HEK293 (cell line): ENCODE data around the gene AFAP1L2.

ENCODE experiments used
- IKZF3 ChIP-seq: fragments of 450-650 bp; IDR thresholded peaks from 2 replicates; pipeline ENCODE4 v1.5.0; 2018; ENCODE audit warnings: missing biosample characterization, mild to moderate bottlenecking, missing genetic modification characterization, moderate library complexity
- KLF1 ChIP-seq: fragments of 450-650 bp; formaldehyde crosslinking; IDR thresholded peaks from 2 replicates; pipeline ENCODE4 v1.5.1; 2016; ENCODE audit warnings: missing biosample characterization, missing genetic modification characterization
- KLF10 ChIP-seq: fragments of 450-650 bp; IDR thresholded peaks from 2 replicates; pipeline ENCODE4 v1.5.1; 2018; ENCODE audit warnings: missing biosample characterization, mild to moderate bottlenecking, missing genetic modification characterization
- MEIS1 ChIP-seq: sonication (generic); formaldehyde crosslinking; IDR thresholded peaks from 2 replicates; pipeline ENCODE4 v1.8.1; 2022; ENCODE audit warnings: missing genetic modification reagents, mild to moderate bottlenecking, borderline replicate concordance
- MYNN ChIP-seq: fragments of 450-650 bp; formaldehyde crosslinking; IDR thresholded peaks from 2 replicates; pipeline ENCODE4 v1.5.1; 2016; ENCODE audit warnings: missing biosample characterization, missing genetic modification characterization, borderline replicate concordance
- MZF1 ChIP-seq: fragments of 450-650 bp; formaldehyde crosslinking; IDR thresholded peaks from 2 replicates; pipeline ENCODE4 v1.5.1; 2017; ENCODE audit warnings: missing biosample characterization, missing genetic modification characterization, borderline replicate concordance
- SCRT1 ChIP-seq: fragments of 450-650 bp; formaldehyde crosslinking; IDR thresholded peaks from 2 replicates; pipeline ENCODE4 v1.5.1; 2016; ENCODE audit warnings: missing biosample characterization, missing genetic modification characterization, borderline replicate concordance
- SP7 ChIP-seq: fragments of 450-650 bp; formaldehyde crosslinking; IDR thresholded peaks from 2 replicates; pipeline ENCODE4 v1.5.1; 2016; ENCODE audit warnings: missing biosample characterization, missing genetic modification characterization
- YY2 ChIP-seq: fragments of 450-650 bp; formaldehyde crosslinking; IDR thresholded peaks from 2 replicates; pipeline ENCODE4 v1.5.1; 2016; ENCODE audit warnings: missing biosample characterization, missing genetic modification characterization
- ZBTB8A ChIP-seq: fragments of 450-650 bp; formaldehyde crosslinking; IDR thresholded peaks from 2 replicates; pipeline ENCODE4 v1.5.1; 2016; ENCODE audit warnings: missing biosample characterization, missing genetic modification characterization
- ZNF133 ChIP-seq: fragments of 450-650 bp; formaldehyde crosslinking; IDR thresholded peaks from 2 replicates; pipeline ENCODE4 v1.5.1; 2016; ENCODE audit warnings: missing biosample characterization, missing genetic modification characterization
- ZNF248 ChIP-seq: fragments of 450-650 bp; formaldehyde crosslinking; IDR thresholded peaks from 2 replicates; pipeline ENCODE4 v1.5.1; 2017; ENCODE audit warnings: missing biosample characterization, missing genetic modification characterization
- ZNF280C ChIP-seq: fragments of 450-650 bp; formaldehyde crosslinking; IDR thresholded peaks from 2 replicates; pipeline ENCODE4 v1.5.1; 2016; ENCODE audit warnings: missing biosample characterization, missing genetic modification characterization
- ZNF350 ChIP-seq: fragments of 450-650 bp; formaldehyde crosslinking; IDR thresholded peaks from 2 replicates; pipeline ENCODE4 v1.5.0; 2017; ENCODE audit warnings: missing biosample characterization, mild to moderate bottlenecking, missing genetic modification characterization
- ZNF37A ChIP-seq: fragments of 450-650 bp; IDR thresholded peaks from 2 replicates; pipeline ENCODE4 v1.5.1; 2018; ENCODE audit warnings: missing biosample characterization, missing genetic modification characterization
- ZNF416 ChIP-seq: fragments of 450-650 bp; formaldehyde crosslinking; IDR thresholded peaks from 2 replicates; pipeline ENCODE4 v1.5.1; 2016; ENCODE audit warnings: missing biosample characterization, missing genetic modification characterization
- ZNF549 ChIP-seq: fragments of 450-650 bp; IDR thresholded peaks from 2 replicates; pipeline ENCODE4 v1.5.1; 2018; ENCODE audit warnings: missing biosample characterization, missing genetic modification characterization, mild to moderate bottlenecking, inconsistent platforms, moderate library complexity
- ZNF555 ChIP-seq: fragments of 450-650 bp; formaldehyde crosslinking; conservative IDR thresholded peaks from 2 replicates; pipeline ENCODE4 v1.5.1; 2017; ENCODE audit warnings: missing biosample characterization, mild to moderate bottlenecking, missing genetic modification characterization, inconsistent platforms
- ZNF610 ChIP-seq: fragments of 450-650 bp; formaldehyde crosslinking; IDR thresholded peaks from 2 replicates; pipeline ENCODE4 v1.5.1; 2016; ENCODE audit warnings: missing biosample characterization, missing genetic modification characterization, borderline replicate concordance
- ZNF701 ChIP-seq: fragments of 450-650 bp; formaldehyde crosslinking; IDR thresholded peaks from 2 replicates; pipeline ENCODE4 v1.5.1; 2016; ENCODE audit warnings: missing biosample characterization, missing genetic modification characterization
- ZNF76 ChIP-seq: fragments of 450-650 bp; formaldehyde crosslinking; IDR thresholded peaks from 2 replicates; pipeline ENCODE4; 2016; ENCODE audit warnings: low read depth, missing biosample characterization, missing genetic modification characterization, borderline replicate concordance
- ZNF777 ChIP-seq: fragments of 450-650 bp; formaldehyde crosslinking; IDR thresholded peaks from 2 replicates; pipeline ENCODE4 v1.5.1; 2017; ENCODE audit warnings: missing biosample characterization, missing genetic modification characterization, borderline replicate concordance
- ZNF785 ChIP-seq: fragments of 450-650 bp; formaldehyde crosslinking; IDR thresholded peaks from 2 replicates; pipeline ENCODE4 v1.5.1; 2016; ENCODE audit warnings: missing biosample characterization, missing genetic modification characterization
- ZSCAN23 ChIP-seq: fragments of 450-650 bp; formaldehyde crosslinking; IDR thresholded peaks from 2 replicates; pipeline ENCODE4 v1.5.1; 2016; ENCODE audit warnings: missing biosample characterization, missing genetic modification characterization
- TF ChIP-seq, protein P1 (sequence below): fragments of 450-650 bp; formaldehyde crosslinking; IDR thresholded peaks from 2 replicates; pipeline ENCODE4 v1.5.1; 2017; ENCODE audit warnings: missing biosample characterization, missing genetic modification characterization
- TF ChIP-seq, protein P2 (sequence below): fragments of 450-650 bp; IDR thresholded peaks from 2 replicates; pipeline ENCODE4 v1.5.1; 2018; ENCODE audit warnings: missing biosample characterization, missing genetic modification characterization
- TF ChIP-seq, protein P3 (sequence below): fragments of 450-650 bp; formaldehyde crosslinking; IDR thresholded peaks from 2 replicates; pipeline ENCODE4 v1.5.1; 2016; ENCODE audit warnings: missing biosample characterization, missing genetic modification characterization, borderline replicate concordance
- TF ChIP-seq, protein P4 (sequence below): fragments of 450-650 bp; formaldehyde crosslinking; IDR thresholded peaks from 2 replicates; pipeline ENCODE4 v1.5.1; 2016; ENCODE audit warnings: missing biosample characterization, missing genetic modification characterization, low read depth

The AFAP1L2 gene

GRCh38 chr10:114304017-114304570 lies 100.2 kb downstream of the AFAP1L2 start (continued):
- TF ChIP-seq, protein P1, sequence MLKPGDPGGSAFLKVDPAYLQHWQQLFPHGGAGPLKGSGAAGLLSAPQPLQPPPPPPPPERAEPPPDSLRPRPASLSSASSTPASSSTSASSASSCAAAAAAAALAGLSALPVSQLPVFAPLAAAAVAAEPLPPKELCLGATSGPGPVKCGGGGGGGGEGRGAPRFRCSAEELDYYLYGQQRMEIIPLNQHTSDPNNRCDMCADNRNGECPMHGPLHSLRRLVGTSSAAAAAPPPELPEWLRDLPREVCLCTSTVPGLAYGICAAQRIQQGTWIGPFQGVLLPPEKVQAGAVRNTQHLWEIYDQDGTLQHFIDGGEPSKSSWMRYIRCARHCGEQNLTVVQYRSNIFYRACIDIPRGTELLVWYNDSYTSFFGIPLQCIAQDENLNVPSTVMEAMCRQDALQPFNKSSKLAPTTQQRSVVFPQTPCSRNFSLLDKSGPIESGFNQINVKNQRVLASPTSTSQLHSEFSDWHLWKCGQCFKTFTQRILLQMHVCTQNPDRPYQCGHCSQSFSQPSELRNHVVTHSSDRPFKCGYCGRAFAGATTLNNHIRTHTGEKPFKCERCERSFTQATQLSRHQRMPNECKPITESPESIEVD (tag by site-specific recombination), result no peak
- TF ChIP-seq KLF10 (tag by site-specific recombination) (no peak), ZNF280C (tag by site-specific recombination) (no peak), ZNF248 (tag by site-specific recombination) (no peak), ZSCAN23 (no peak), ZBTB8A (no peak), ZNF701 (no peak), ZNF777 (no peak), ZNF133 (no peak), KLF1 (tag by site-specific recombination) (no peak), SP7 (tag by site-specific recombination) (0 out of 2 replicates have a peak, but pooled peaks have one; percentile 24), ZNF76 (tag by site-specific recombination) (no peak), ZNF610 (tag by site-specific recombination) (no peak), ZNF555 (no peak), ZNF416 (tag by site-specific recombination) (no peak), ZNF549 (tag by site-specific recombination) (no peak), ZNF37A (no peak), ZNF785 (tag by site-specific recombination) (no peak), SCRT1 (tag by site-specific recombination) (no peak), ZNF350 (tag by site-specific recombination) (no peak), MYNN (tag by site-specific recombination) (no peak), MEIS1 (CRISPR knock-in tag) (no peak), IKZF3 (tag by site-specific recombination) (no peak), MZF1 (tag by site-specific recombination) (no peak), YY2 (tag by site-specific recombination) (no peak)
- TF ChIP-seq, protein P2, sequence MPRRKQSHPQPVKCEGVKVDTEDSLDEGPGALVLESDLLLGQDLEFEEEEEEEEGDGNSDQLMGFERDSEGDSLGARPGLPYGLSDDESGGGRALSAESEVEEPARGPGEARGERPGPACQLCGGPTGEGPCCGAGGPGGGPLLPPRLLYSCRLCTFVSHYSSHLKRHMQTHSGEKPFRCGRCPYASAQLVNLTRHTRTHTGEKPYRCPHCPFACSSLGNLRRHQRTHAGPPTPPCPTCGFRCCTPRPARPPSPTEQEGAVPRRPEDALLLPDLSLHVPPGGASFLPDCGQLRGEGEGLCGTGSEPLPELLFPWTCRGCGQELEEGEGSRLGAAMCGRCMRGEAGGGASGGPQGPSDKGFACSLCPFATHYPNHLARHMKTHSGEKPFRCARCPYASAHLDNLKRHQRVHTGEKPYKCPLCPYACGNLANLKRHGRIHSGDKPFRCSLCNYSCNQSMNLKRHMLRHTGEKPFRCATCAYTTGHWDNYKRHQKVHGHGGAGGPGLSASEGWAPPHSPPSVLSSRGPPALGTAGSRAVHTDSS, result no peak
- TF ChIP-seq, protein P3, sequence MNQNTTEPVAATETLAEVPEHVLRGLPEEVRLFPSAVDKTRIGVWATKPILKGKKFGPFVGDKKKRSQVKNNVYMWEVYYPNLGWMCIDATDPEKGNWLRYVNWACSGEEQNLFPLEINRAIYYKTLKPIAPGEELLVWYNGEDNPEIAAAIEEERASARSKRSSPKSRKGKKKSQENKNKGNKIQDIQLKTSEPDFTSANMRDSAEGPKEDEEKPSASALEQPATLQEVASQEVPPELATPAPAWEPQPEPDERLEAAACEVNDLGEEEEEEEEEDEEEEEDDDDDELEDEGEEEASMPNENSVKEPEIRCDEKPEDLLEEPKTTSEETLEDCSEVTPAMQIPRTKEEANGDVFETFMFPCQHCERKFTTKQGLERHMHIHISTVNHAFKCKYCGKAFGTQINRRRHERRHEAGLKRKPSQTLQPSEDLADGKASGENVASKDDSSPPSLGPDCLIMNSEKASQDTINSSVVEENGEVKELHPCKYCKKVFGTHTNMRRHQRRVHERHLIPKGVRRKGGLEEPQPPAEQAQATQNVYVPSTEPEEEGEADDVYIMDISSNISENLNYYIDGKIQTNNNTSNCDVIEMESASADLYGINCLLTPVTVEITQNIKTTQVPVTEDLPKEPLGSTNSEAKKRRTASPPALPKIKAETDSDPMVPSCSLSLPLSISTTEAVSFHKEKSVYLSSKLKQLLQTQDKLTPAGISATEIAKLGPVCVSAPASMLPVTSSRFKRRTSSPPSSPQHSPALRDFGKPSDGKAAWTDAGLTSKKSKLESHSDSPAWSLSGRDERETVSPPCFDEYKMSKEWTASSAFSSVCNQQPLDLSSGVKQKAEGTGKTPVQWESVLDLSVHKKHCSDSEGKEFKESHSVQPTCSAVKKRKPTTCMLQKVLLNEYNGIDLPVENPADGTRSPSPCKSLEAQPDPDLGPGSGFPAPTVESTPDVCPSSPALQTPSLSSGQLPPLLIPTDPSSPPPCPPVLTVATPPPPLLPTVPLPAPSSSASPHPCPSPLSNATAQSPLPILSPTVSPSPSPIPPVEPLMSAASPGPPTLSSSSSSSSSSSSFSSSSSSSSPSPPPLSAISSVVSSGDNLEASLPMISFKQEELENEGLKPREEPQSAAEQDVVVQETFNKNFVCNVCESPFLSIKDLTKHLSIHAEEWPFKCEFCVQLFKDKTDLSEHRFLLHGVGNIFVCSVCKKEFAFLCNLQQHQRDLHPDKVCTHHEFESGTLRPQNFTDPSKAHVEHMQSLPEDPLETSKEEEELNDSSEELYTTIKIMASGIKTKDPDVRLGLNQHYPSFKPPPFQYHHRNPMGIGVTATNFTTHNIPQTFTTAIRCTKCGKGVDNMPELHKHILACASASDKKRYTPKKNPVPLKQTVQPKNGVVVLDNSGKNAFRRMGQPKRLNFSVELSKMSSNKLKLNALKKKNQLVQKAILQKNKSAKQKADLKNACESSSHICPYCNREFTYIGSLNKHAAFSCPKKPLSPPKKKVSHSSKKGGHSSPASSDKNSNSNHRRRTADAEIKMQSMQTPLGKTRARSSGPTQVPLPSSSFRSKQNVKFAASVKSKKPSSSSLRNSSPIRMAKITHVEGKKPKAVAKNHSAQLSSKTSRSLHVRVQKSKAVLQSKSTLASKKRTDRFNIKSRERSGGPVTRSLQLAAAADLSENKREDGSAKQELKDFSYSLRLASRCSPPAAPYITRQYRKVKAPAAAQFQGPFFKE (tag by site-specific recombination), result no peak
- TF ChIP-seq, protein P4, sequence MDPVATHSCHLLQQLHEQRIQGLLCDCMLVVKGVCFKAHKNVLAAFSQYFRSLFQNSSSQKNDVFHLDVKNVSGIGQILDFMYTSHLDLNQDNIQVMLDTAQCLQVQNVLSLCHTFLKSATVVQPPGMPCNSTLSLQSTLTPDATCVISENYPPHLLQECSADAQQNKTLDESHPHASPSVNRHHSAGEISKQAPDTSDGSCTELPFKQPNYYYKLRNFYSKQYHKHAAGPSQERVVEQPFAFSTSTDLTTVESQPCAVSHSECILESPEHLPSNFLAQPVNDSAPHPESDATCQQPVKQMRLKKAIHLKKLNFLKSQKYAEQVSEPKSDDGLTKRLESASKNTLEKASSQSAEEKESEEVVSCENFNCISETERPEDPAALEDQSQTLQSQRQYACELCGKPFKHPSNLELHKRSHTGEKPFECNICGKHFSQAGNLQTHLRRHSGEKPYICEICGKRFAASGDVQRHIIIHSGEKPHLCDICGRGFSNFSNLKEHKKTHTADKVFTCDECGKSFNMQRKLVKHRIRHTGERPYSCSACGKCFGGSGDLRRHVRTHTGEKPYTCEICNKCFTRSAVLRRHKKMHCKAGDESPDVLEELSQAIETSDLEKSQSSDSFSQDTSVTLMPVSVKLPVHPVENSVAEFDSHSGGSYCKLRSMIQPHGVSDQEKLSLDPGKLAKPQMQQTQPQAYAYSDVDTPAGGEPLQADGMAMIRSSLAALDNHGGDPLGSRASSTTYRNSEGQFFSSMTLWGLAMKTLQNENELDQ (tag by site-specific recombination), result no peak
